TTC549 (cell line): ENCODE results near the gene CLIP1.
"Not testable (repeated sequence)": the region's sequence is repeated elsewhere in the genome, so short reads cannot be mapped to it uniquely, and the experiment has no call there.

Source experiments
- FAIRE-seq: peaks from 2 replicates; lab custom pipeline; 2012; peaks lifted over from hg19 to GRCh38; lab: Jason Lieb, UNC

The CLIP1 gene

GRCh38 chr12:122429043-122429442 lies 6.6 kb upstream of the CLIP1 start:
- FAIRE-seq, result not testable (repeated sequence)

DNA sequence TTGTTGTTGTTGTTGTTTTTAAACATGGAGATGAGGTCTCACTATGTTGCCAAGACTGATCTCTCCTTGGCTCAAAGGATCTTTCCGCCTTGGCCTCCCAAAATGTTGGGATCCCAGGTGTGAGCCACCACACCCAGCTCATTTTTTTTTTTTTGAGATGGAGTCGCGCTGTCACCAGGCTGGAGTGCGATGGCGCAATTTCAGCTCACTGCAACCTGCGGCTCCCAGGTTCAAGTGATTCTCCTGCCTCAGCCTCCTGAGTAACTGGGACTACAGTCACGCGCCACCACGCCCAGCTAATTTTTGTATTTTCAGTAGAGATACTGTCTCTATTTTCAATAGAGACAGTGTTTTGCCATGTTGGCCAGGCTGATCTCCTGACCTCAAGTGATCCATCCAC lies 4.9 kb upstream of the CLIP1 start:
- FAIRE-seq, result no peak

GRCh38 chr12:122423258-122424165 lies 1.0 kb upstream of the CLIP1 start:
- FAIRE-seq, result no peak

- no peak for FAIRE-seq
These were observed 325 bp upstream of the CLIP1 start for GRCh38 chr12:122422730-122423257.

GRCh38 chr12:122421187-122421820 lies 1.2 kb downstream of the CLIP1 start:
- FAIRE-seq, result no peak

DNA sequence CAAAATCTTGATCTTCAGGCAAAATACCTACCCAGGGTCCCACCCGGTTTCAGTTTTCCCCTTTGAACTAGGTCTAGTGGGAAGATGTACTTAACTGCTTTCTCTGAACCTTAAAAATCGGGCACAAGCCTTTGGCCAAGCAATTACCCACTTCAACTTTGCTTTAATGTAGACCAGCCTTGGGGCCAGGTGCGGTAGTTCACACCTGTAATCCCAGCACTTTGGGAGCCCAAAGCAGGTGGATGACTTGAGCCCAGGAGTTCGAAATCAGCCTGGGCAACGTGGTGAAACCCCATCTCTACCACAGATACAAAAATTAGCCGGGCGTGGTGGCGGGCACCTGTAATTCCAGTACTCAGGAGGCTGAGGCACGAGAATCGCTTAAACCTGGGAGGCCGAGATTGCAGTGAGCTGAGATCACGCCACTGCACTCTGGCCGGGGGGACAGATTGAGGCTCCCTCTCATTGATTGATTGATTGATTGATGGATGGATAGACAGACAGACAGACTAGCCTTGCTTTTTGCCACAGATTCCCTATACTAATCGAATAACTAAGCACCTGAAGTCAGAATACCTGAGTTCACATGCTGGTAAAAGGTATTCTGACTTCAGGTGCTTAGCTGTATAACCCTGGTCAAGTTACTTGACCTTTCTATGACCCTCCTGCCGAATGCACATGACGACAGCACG lies 1.9 kb downstream of the CLIP1 start:
- FAIRE-seq, result no peak

- not testable (repeated sequence) for FAIRE-seq
These were observed 3.4 kb downstream of the CLIP1 start for GRCh38 chr12:122419094-122419493.

GRCh38 chr12:122415665-122416064 lies 6.8 kb downstream of the CLIP1 start:
- not testable (repeated sequence) for FAIRE-seq

- FAIRE-seq, result no peak
These were observed 8.7 kb downstream of the CLIP1 start for GRCh38 chr12:122413516-122414404.

- FAIRE-seq, result no peak
These were observed 9.5 kb downstream of the CLIP1 start for GRCh38 chr12:122412851-122413433.

DNA sequence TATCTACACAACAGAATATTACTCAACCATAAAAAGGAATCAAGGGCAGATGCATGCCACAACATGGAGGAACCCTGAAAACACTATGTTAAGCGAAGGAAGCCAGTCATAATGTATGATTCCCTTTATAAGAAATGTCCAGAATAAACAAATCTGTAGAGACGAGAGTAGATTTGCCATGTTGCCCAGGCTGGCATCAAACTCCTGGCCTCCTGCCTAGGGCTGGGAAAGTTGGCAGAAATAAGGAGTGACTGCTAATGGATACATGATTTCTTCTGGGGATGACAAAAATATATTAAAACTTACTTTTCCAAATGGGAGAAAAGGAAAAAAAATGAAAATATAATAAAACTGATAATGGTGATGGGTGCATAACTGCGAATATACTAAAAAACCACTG lies 10.9 kb downstream of the CLIP1 start:
- FAIRE-seq, result no peak

GRCh38 chr12:122407208-122407607 lies 15.3 kb downstream of the CLIP1 start:
- FAIRE-seq, result no peak

DNA sequence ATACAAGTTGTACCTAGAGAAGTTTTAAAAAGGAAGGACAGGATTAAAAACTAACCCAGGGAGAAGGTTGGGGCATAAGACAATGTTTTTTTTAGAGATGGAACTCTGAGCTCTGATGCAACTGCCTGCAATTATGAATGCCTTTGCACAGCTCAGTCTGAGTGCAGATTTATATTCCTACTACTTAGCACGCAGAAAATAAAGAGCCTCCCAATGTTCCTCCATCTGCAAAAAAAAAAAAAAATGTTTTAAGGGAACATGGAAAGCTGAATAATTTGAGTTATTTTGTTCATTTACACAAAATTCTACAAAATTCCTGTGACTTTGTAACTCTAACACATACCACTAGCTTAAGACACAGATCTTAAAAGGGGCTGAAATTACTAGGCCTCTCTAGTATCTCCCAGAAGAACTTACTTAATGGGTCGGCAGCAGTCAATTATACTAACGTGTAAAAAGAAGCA lies 15.7 kb downstream of the CLIP1 start:
- no peak for FAIRE-seq

DNA sequence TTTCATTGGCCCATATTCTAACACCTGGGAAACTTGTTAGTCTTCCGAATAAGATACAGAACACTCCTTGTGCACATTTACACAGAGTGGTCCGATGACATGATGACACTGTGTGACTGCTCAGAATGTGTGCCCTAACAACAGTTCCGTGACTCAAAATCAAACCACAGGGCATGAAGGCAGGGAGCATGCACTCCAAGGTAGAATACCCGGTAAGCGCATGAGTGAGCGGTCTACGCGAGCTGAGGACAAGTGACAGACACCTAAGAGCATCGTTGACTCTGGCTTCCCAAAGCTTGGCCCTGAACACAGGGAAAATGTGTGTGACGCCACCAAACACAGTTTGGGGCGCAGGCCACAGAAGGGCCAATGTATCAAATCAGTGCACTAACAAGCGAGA lies 18.6 kb downstream of the CLIP1 start:
- no peak for FAIRE-seq

DNA sequence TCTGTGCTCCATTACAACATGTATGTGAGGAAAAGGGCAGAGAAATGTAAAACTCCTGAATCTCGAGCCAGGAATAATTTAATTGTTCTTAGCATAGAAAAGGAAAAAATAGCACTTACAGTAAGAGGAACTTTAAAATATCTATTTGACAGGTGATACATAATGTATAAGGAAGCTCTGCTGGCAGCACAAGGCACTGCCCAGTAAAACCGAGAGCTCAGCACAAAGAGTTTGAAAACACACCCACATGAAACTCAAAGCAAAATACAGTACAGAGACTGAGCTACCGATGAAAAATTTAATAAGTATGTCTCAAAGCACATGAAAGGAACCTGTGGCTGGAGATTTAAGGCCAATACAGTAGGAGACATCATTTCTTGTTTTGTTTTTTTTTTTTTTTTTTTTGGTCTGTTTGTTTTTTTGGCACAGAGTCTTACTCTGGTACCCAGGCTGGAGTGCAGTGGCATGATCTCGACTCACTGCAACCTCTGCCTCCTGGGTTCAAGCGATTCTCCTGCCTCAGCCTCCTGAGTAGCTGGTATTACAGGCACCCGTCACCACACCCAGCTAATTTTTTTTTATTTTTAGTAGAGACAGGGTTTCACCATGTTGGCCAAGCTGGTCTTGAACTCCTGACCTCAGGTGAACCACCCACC lies 19.2 kb downstream of the CLIP1 start:
- no peak for FAIRE-seq

DNA sequence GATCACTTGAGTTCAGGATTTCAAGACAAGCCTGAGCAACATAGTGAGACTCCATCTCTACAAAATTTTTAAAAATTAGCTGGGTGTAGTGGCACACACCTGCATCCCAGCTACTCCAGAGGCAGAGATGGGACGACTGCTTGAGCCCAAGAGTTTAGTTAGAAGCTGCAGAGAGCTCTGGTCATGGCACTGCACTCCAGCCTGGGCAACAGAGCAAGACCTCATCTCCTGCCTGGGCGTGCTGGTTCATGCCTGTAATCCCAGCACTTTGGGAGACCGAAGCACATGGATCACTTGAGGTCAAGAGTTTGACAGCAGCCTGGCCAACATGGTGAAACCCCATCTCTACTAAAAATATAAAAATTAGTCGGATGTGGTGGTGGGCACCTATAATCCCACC lies 20.2 kb downstream of the CLIP1 start:
- no peak for FAIRE-seq

GRCh38 chr12:122399592-122400373 lies 22.7 kb downstream of the CLIP1 start:
- peak; percentile 17 for FAIRE-seq

- no peak for FAIRE-seq
These were observed 23.2 kb downstream of the CLIP1 start for GRCh38 chr12:122399254-122399591.

GRCh38 chr12:122397981-122398380 lies 24.5 kb downstream of the CLIP1 start:
- not testable (repeated sequence) for FAIRE-seq

GRCh38 chr12:122395319-122395718 lies 27.1 kb downstream of the CLIP1 start:
- FAIRE-seq, result no peak
